WTC11 (cell line): ENCODE measurements around the gene HDAC9. TPM values are rescaled to one million over a fixed set of nuclear protein-coding genes. Genes with fewer than 3 reads are reported as not detected.

Experiments
- ATAC-seq: fragments of 200-7000 bp; cut with Tn5 transposase; 2 replicates; pipeline ENCODE4 v1.10.0; 2021; ENCODE audit warnings: mild to moderate bottlenecking, moderate library complexity
- CTCF ChIA-PET: fragments of 300-600 bp; sonication (Branson Sonifier 250); formaldehyde crosslinking; loops from one replicate; lab custom pipeline; 2021; ENCODE audit warnings: antibody characterized with exemption; lab: Charles Lee
- POLR2A ChIA-PET: fragments of 350-600 bp; sonication (Branson Sonifier 250); formaldehyde crosslinking; loops from one replicate; lab custom pipeline; 2021; ENCODE audit warnings: antibody characterized with exemption; lab: Charles Lee
- DNase-seq: peaks from one replicate; pipeline ENCODE4 v3.0.0; 2021; ENCODE audit warnings: low spot score
- H3K27ac Mint-ChIP-seq: 2 replicates; pipeline ENCODE4 v1.8.0; 2021; ENCODE audit warnings: mixed read lengths
- H3K27me3 Mint-ChIP-seq: 2 replicates; pipeline ENCODE4 v1.8.0; 2021; ENCODE audit warnings: low read depth, mild to moderate bottlenecking, moderate library complexity, mixed read lengths
- H3K36me3 Mint-ChIP-seq: 2 replicates; pipeline ENCODE4 v1.8.0; 2021; ENCODE audit warnings: mixed read lengths
- H3K4me1 Mint-ChIP-seq: 2 replicates; pipeline ENCODE4 v1.8.0; 2022; ENCODE audit warnings: mixed read lengths
- H3K4me3 Mint-ChIP-seq: 2 replicates; pipeline ENCODE4 v1.8.0; 2021; ENCODE audit warnings: mild to moderate bottlenecking, moderate library complexity, mixed read lengths
- H3K9me3 Mint-ChIP-seq: 2 replicates; pipeline ENCODE4 v1.8.0; 2021; ENCODE audit warnings: mixed read lengths
- ATF6 ChIP-seq: sonication (generic); formaldehyde crosslinking; IDR thresholded peaks from 2 replicates; pipeline ENCODE4 v1.8.1; 2023; ENCODE audit warnings: mild to moderate bottlenecking, missing genetic modification reagents
- CTCF ChIP-seq: fragments of 200-600 bp; IDR thresholded peaks from 2 replicates; pipeline ENCODE4 v1.8.0; 2022; ENCODE audit warnings: antibody characterized with exemption
- ESRRA ChIP-seq: sonication (generic); formaldehyde crosslinking; IDR thresholded peaks from 2 replicates; pipeline ENCODE4 v1.8.1; 2022; ENCODE audit warnings: mild to moderate bottlenecking, missing genetic modification reagents, borderline replicate concordance
- FOXP4 ChIP-seq: sonication (generic); formaldehyde crosslinking; IDR thresholded peaks from 2 replicates; pipeline ENCODE4 v1.8.0; 2022; ENCODE audit warnings: mild to moderate bottlenecking, missing genetic modification reagents
- GTF2I ChIP-seq: fragments of 250-450 bp; sonication (Bioruptor Pico); conservative IDR thresholded peaks from 2 replicates; pipeline ENCODE4 v1.4.0; 2021; ENCODE audit warnings: mild to moderate bottlenecking
- HMGXB4 ChIP-seq: sonication (generic); formaldehyde crosslinking; IDR thresholded peaks from 2 replicates; pipeline ENCODE4 v1.8.1; 2023; ENCODE audit warnings: mild to moderate bottlenecking, moderate library complexity, missing genetic modification reagents
- NFYB ChIP-seq: sonication (generic); formaldehyde crosslinking; conservative IDR thresholded peaks from 2 replicates; pipeline ENCODE4 v1.8.0; 2022; ENCODE audit warnings: low read depth, missing genetic modification reagents
- NR1H2 ChIP-seq: sonication (generic); formaldehyde crosslinking; IDR thresholded peaks from 2 replicates; pipeline ENCODE4 v1.9.0; 2021; ENCODE audit warnings: mild to moderate bottlenecking, moderate library complexity, missing genetic modification reagents
- PRDM15 ChIP-seq: sonication (generic); formaldehyde crosslinking; IDR thresholded peaks from 2 replicates; pipeline ENCODE4 v1.8.0; 2022; ENCODE audit warnings: missing genetic modification reagents
- PRRX2 ChIP-seq: fragments of 250-450 bp; sonication (Bioruptor Pico); IDR thresholded peaks from 2 replicates; pipeline ENCODE4 v1.8.0; 2021; ENCODE audit warnings: mild to moderate bottlenecking
- RELA ChIP-seq: sonication (generic); formaldehyde crosslinking; IDR thresholded peaks from 2 replicates; pipeline ENCODE4 v1.8.1; 2022; ENCODE audit warnings: missing genetic modification reagents, mild to moderate bottlenecking, borderline replicate concordance
- RORB ChIP-seq: fragments of 250-450 bp; sonication (Bioruptor Pico); IDR thresholded peaks from 2 replicates; pipeline ENCODE4 v1.9.0; 2021; ENCODE audit warnings: mild to moderate bottlenecking
- SP1 ChIP-seq: sonication (generic); formaldehyde crosslinking; conservative IDR thresholded peaks from 2 replicates; pipeline ENCODE4 v1.8.1; 2022; ENCODE audit warnings: missing genetic modification reagents
- TCF7 ChIP-seq: sonication (generic); formaldehyde crosslinking; IDR thresholded peaks from 2 replicates; pipeline ENCODE4 v1.8.0; 2022; ENCODE audit warnings: mild to moderate bottlenecking, low read depth, missing genetic modification reagents, moderate library complexity
- TEAD4 ChIP-seq: sonication (generic); formaldehyde crosslinking; IDR thresholded peaks from 2 replicates; pipeline ENCODE4 v1.8.0; 2022; ENCODE audit warnings: mild to moderate bottlenecking, missing genetic modification reagents
- ZBTB21 ChIP-seq: sonication (generic); formaldehyde crosslinking; IDR thresholded peaks from 2 replicates; pipeline ENCODE4 v1.8.1; 2023; ENCODE audit warnings: mild to moderate bottlenecking, missing genetic modification reagents, borderline replicate concordance
- ZNF121 ChIP-seq: sonication (generic); formaldehyde crosslinking; IDR thresholded peaks from 2 replicates; pipeline ENCODE4 v1.8.0; 2023; ENCODE audit warnings: missing genetic modification reagents
- ZNF138 ChIP-seq: sonication (generic); formaldehyde crosslinking; conservative IDR thresholded peaks from 2 replicates; pipeline ENCODE4 v1.8.1; 2022; ENCODE audit warnings: mild to moderate bottlenecking, moderate library complexity, missing genetic modification reagents
- ZNF532 ChIP-seq: fragments of 250-450 bp; sonication (Bioruptor Pico); IDR thresholded peaks from 2 replicates; pipeline ENCODE4 v1.9.0; 2021; ENCODE audit warnings: mild to moderate bottlenecking, borderline replicate concordance
- total RNA-seq: library from RNA; stranded (reverse); gene quantifications from 3 replicates; pipeline ENCODE4 v1.2.3, GENCODE V29; 2021
- TF ChIP-seq, protein P1 (sequence below): sonication (generic); formaldehyde crosslinking; IDR thresholded peaks from 2 replicates; pipeline ENCODE4 v1.8.1; 2022; ENCODE audit warnings: mild to moderate bottlenecking, moderate library complexity, missing genetic modification reagents

The HDAC9 gene
- total RNA-seq, 1 experiment from 2014 or later = 18.8 TPM

GRCh38 chr7:19016140-19016539 lies 520.6 kb downstream of the HDAC9 start:
- no peak for DNase-seq
- Mint-ChIP-seq H3K27me3 (no peaks in the 10 kb centered on the region), H3K36me3 (no peaks in the 10 kb centered on the region), H3K27ac (no peak overlapping the region), H3K4me1 (peaks cover 5% of the 10 kb centered on the region), H3K4me3 (no peak overlapping the region), H3K9me3 (no peaks in the 10 kb centered on the region)
- ChIA-PET POLR2A (no interaction called here), CTCF (no interaction called here)
- no peak for TF ChIP-seq ZNF138 (CRISPR knock-in tag)
- no peak for TF ChIP-seq TEAD4 (CRISPR knock-in tag)
- no peak for TF ChIP-seq PRRX2 (CRISPR knock-in tag)
- no peak for TF ChIP-seq FOXP4 (CRISPR knock-in tag)
- TF ChIP-seq RELA (CRISPR knock-in tag) = no peak
- no peak for TF ChIP-seq NR1H2
- no peak for TF ChIP-seq ZNF532 (CRISPR knock-in tag)
- no peak for TF ChIP-seq ZBTB21 (CRISPR knock-in tag)
- no peak for TF ChIP-seq ATF6 (CRISPR knock-in tag)
- TF ChIP-seq GTF2I = no peak
- TF ChIP-seq, protein P1, sequence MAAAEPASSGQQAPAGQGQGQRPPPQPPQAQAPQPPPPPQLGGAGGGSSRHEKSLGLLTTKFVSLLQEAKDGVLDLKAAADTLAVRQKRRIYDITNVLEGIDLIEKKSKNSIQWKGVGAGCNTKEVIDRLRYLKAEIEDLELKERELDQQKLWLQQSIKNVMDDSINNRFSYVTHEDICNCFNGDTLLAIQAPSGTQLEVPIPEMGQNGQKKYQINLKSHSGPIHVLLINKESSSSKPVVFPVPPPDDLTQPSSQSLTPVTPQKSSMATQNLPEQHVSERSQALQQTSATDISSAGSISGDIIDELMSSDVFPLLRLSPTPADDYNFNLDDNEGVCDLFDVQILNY (CRISPR knock-in tag) = no peak
- no peak for TF ChIP-seq NFYB (CRISPR knock-in tag)
- no peak for TF ChIP-seq PRDM15
- no peak for TF ChIP-seq RORB (CRISPR knock-in tag)
- no peak for TF ChIP-seq SP1 (CRISPR knock-in tag)
- no peak for TF ChIP-seq HMGXB4 (CRISPR knock-in tag)
- TF ChIP-seq ESRRA = no peak
- no peak for TF ChIP-seq CTCF
- no peak for TF ChIP-seq ZNF121 (CRISPR knock-in tag)
- no peak for TF ChIP-seq TCF7
- ATAC-seq = no peak
